ENCODE measurements around the gene DUSP22.

Gene DUSP22

DNA sequence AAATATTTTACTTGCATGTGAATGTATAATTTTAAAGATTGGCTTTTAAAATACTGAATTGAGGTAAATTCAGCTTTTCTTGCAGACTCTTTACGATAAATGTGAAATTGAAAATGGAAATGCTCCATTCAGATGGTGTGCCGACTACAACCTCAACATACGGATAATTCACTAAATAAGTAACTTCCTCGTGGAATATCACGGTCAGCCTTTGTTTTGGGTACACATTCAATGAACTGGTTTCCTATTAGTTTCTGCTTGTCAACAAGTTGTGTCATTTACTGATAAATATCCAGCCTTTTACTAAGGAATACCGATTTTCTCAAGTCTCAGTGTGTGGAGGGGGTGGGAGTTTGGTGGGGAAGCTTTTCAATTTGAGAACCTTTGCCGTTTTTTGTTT lies 96.9 kb downstream of the DUSP22 start:
- H3K4me3 ChIP-seq (ENCODE audit: low read length), result no peak overlapping the region
- no peaks in the 10 kb centered on the region for H3K9me3 ChIP-seq (ENCODE audit: control insufficient read depth, insufficient read depth, low read length)
- H3K4me1 ChIP-seq (ENCODE audit: control insufficient read depth, low read length), result no peaks in the 10 kb centered on the region
- no peak overlapping the region for H3K4me2 ChIP-seq (ENCODE audit: low read length)
- peaks cover 61% of the 10 kb centered on the region for H3K27me3 ChIP-seq (ENCODE audit: control insufficient read depth, low read length)
- H3K27ac ChIP-seq (ENCODE audit: low read depth, low read length), result no peak overlapping the region
- no peaks in the 10 kb centered on the region for H4K20me1 ChIP-seq (ENCODE audit: control insufficient read depth, insufficient read depth, low read depth, low read length)
- no peaks in the 10 kb centered on the region for H3K9me2 ChIP-seq (replicated peaks; ENCODE audit: control insufficient read depth, low read length)
- H3K36me3 ChIP-seq (ENCODE audit: control insufficient read depth, low read length), result no peaks in the 10 kb centered on the region
- H3F3A ChIP-seq (ENCODE audit: control insufficient read depth, insufficient read depth), result no peaks in the 10 kb centered on the region
- TF ChIP-seq, protein P1, sequence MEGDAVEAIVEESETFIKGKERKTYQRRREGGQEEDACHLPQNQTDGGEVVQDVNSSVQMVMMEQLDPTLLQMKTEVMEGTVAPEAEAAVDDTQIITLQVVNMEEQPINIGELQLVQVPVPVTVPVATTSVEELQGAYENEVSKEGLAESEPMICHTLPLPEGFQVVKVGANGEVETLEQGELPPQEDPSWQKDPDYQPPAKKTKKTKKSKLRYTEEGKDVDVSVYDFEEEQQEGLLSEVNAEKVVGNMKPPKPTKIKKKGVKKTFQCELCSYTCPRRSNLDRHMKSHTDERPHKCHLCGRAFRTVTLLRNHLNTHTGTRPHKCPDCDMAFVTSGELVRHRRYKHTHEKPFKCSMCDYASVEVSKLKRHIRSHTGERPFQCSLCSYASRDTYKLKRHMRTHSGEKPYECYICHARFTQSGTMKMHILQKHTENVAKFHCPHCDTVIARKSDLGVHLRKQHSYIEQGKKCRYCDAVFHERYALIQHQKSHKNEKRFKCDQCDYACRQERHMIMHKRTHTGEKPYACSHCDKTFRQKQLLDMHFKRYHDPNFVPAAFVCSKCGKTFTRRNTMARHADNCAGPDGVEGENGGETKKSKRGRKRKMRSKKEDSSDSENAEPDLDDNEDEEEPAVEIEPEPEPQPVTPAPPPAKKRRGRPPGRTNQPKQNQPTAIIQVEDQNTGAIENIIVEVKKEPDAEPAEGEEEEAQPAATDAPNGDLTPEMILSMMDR (IDR thresholded peaks at IDR 0.05; ENCODE audit: low read depth, low read length, poor library complexity, severe bottlenecking), result no peak
- TF ChIP-seq EZH2phosphoT487 (IDR thresholded peaks at IDR 0.05; ENCODE audit: borderline replicate concordance, low read length), result no peak
- no peaks in the 10 kb centered on the region for H3K79me2 ChIP-seq (ENCODE audit: control insufficient read depth, low read length)

GRCh38 chr6:389622-390021 lies 97.3 kb downstream of the DUSP22 start:
- TF ChIP-seq, protein P1 (IDR thresholded peaks at IDR 0.05; ENCODE audit: low read depth, low read length, poor library complexity, severe bottlenecking), result no peak
- TF ChIP-seq EZH2phosphoT487 (IDR thresholded peaks at IDR 0.05; ENCODE audit: borderline replicate concordance, low read length), result 0 out of 2 replicates have a peak, but pooled peaks have one; percentile 42
- Histone ChIP-seq H3K27ac (ENCODE audit: low read depth, low read length) (no peak overlapping the region), H3K4me1 (ENCODE audit: control insufficient read depth, low read length) (no peaks in the 10 kb centered on the region), H3K4me2 (ENCODE audit: low read length) (no peak overlapping the region), H3K27me3 (ENCODE audit: control insufficient read depth, low read length) (peaks cover 62% of the 10 kb centered on the region), H3K9me3 (ENCODE audit: control insufficient read depth, insufficient read depth, low read length) (no peaks in the 10 kb centered on the region), H3K4me3 (ENCODE audit: low read length) (no peak overlapping the region), H4K20me1 (ENCODE audit: control insufficient read depth, insufficient read depth, low read depth, low read length) (no peaks in the 10 kb centered on the region), H3K36me3 (ENCODE audit: control insufficient read depth, low read length) (no peaks in the 10 kb centered on the region), H3F3A (ENCODE audit: control insufficient read depth, insufficient read depth) (no peaks in the 10 kb centered on the region), H3K79me2 (ENCODE audit: control insufficient read depth, low read length) (no peaks in the 10 kb centered on the region), H3K9me2 (replicated peaks; ENCODE audit: control insufficient read depth, low read length) (no peaks in the 10 kb centered on the region)

DNA sequence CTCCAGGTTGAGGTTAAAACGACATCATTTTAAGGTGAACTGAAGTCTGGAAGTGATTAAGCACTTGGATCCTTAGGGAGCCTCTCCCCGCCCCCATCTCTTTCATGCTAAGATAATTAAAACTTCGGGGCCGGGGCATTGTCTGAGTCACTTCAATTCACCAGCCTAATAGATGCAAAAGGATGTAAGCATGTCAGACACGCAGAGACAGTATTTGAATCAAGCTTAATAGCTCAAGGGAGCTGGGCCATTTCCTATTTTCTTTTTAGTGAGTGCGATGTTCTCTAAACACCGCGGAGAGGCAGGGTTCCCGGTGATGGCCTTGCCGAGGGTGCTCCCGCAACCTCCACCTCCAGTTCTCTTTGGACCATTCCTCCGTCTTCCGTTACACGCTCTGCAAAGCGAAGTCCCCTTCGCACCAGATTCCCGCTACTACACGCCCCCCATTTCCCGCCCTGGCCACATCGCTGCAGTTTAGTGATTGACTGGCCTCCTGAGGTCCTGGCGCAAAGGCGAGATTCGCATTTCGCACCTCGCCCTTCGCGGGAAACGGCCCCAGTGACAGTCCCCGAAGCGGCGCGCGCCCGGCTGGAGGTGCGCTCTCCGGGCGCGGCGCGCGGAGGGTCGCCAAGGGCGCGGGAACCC lies 98.7 kb downstream of the DUSP22 start:
- Histone ChIP-seq H3K9me2 (replicated peaks; ENCODE audit: control insufficient read depth, low read length) (no peaks in the 10 kb centered on the region), H3K27ac (ENCODE audit: low read depth, low read length) (no peak overlapping the region), H3F3A (ENCODE audit: control insufficient read depth, insufficient read depth) (no peaks in the 10 kb centered on the region), H3K4me2 (ENCODE audit: low read length) (no peak overlapping the region), H3K79me2 (ENCODE audit: control insufficient read depth, low read length) (no peaks in the 10 kb centered on the region), H3K27me3 (ENCODE audit: control insufficient read depth, low read length) (peaks cover 64% of the 10 kb centered on the region), H4K20me1 (ENCODE audit: control insufficient read depth, insufficient read depth, low read depth, low read length) (no peaks in the 10 kb centered on the region), H3K9me3 (ENCODE audit: control insufficient read depth, insufficient read depth, low read length) (no peaks in the 10 kb centered on the region), H3K36me3 (ENCODE audit: control insufficient read depth, low read length) (no peaks in the 10 kb centered on the region), H3K4me1 (ENCODE audit: control insufficient read depth, low read length) (no peaks in the 10 kb centered on the region), H3K4me3 (ENCODE audit: low read length) (no peak overlapping the region)
- TF ChIP-seq, protein P1 (IDR thresholded peaks at IDR 0.05; ENCODE audit: low read depth, low read length, poor library complexity, severe bottlenecking), result no peak
- peak; percentile 91 for TF ChIP-seq EZH2phosphoT487 (IDR thresholded peaks at IDR 0.05; ENCODE audit: borderline replicate concordance, low read length)
